Epithelial cell of esophagus (primary cell): ENCODE measurements around the gene GNAI2.

Experiments used
- DNase-seq: peaks from one replicate; pipeline ENCODE4 v3.0.0; 2010; ENCODE audit warnings: low read depth
- H3K4me3 ChIP-seq: 2 replicates; pipeline ENCODE4 v1.5.1; 2011; ENCODE audit warnings: mild to moderate bottlenecking, low read length, control low read depth
- TF ChIP-seq, protein P1 (sequence below): IDR thresholded peaks from 2 replicates; pipeline ENCODE4 v1.5.1; 2011; ENCODE audit warnings: low read depth, mild to moderate bottlenecking, low read length, control low read depth, inconsistent platforms; ENCODE audit not compliant: insufficient read depth; ENCODE audit errors: missing control alignments

Gene GNAI2

DNA sequence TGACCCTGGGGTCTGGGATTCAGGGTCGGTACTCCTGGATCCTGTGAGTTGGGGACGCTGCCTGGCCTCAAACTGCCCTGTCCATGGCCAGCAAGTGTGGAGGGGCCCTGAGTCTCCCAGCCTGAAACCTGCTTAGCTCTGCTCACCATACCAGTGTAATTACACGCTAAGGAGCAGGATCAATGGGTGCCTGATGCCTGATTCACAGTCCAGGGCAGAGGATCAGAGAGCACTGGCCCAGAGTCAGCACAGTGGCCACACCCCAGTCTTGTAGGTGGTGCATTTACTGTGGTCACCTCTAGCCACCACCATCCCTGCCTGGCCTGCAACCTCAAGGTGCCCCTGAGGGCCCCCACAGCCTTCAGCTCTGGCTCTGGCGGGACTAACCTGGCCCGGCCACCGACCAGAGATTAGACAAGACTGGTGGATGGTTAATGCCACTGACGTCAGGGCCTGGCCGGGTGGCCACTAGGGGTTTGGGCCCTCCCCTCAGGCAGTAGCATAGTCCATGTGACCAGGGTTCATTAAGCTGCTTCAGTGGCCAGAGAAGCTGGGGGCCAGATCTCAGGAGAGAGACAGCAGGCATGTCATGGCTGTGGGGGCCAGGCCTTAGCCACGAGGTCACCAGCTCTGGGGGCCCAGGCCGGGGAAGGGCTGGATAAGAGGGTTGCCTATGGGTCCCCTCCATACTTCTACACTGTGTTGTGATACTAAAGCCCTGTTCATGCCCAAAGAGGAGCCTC, 34.3 kb upstream of the GNAI2 start:
- TF ChIP-seq, protein P1, sequence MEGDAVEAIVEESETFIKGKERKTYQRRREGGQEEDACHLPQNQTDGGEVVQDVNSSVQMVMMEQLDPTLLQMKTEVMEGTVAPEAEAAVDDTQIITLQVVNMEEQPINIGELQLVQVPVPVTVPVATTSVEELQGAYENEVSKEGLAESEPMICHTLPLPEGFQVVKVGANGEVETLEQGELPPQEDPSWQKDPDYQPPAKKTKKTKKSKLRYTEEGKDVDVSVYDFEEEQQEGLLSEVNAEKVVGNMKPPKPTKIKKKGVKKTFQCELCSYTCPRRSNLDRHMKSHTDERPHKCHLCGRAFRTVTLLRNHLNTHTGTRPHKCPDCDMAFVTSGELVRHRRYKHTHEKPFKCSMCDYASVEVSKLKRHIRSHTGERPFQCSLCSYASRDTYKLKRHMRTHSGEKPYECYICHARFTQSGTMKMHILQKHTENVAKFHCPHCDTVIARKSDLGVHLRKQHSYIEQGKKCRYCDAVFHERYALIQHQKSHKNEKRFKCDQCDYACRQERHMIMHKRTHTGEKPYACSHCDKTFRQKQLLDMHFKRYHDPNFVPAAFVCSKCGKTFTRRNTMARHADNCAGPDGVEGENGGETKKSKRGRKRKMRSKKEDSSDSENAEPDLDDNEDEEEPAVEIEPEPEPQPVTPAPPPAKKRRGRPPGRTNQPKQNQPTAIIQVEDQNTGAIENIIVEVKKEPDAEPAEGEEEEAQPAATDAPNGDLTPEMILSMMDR, result no peak
- no peak for DNase-seq

DNA sequence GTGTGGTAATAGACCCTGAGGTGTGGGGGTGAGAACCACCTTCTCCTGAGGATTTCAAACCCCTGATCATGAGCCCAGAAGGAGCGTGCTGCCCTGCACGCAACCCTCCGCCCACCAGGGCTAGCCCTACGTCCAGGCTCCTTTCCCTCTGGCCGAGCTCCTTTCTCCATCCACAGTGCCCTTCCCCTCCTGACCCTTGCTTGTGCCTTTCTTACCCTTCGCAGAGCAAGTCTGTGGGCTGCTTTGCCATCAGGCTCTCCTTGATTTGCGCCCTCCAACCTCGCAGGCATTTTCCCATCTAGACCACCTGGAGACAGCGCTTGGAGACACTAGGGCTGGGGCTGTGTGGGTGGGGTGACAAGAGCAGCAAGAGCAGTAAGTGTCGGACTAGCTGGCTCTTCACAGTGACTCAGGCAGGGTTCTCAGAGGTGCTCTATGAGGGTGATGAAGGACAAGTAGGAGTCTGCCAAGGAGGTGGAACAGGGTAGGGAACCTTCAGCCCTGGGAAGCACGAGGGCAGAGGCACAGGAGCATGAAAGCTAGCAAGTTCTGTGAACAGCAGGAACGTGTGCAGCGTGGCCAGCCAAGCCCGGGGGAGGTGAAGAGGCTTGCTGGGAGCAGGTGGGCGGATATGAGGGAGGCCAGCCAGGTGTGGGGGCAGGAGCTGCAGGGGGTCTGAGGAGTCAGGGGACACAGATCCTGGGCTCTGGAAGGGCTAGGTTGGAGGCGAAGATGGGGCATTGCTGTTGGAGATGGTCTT, 33.5 kb upstream of the GNAI2 start:
- no peak overlapping the region for H3K4me3 ChIP-seq
- DNase-seq, result no peak
- TF ChIP-seq, protein P1, result no peak

More for the DNA sequence above, 34.3 kb upstream of the GNAI2 start:
- H3K4me3 ChIP-seq, result no peak overlapping the region

DNA sequence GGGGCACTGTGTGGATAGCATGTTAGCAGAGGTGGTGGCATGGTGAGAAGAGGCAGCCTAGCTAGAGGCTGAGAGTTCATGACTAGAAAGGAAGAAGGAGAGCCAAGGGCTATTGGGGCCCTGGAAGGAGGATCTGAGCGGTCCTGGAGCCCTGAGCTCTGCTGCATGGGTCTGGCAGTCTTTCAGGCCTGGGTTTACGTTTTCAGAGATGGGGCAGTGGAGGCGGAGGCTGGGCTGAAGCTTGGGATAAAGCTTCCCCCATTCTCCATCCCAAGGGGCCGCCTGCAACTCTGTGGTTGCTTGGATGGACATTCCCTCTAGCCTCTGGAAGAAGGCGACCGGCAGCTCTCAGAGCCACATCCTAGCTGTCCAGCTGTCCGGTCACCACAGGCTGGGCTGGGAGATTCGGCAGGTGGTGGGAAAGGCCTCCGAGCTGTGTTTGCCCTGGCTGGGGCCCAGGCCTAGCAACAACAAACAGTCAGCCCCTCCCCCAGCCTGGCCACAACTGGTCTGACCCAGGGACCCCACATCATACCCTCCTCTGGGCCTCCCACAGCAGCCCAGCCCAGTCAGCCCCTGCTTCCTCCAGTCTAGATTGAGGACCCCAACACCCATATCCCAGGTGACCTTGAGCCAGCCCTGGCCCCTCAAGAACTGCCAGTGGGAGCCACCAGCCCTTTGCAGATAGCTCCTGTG, 32.7 kb upstream of the GNAI2 start:
- DNase-seq, result no peak
- TF ChIP-seq, protein P1, result no peak
- H3K4me3 ChIP-seq, result no peak overlapping the region

DNA sequence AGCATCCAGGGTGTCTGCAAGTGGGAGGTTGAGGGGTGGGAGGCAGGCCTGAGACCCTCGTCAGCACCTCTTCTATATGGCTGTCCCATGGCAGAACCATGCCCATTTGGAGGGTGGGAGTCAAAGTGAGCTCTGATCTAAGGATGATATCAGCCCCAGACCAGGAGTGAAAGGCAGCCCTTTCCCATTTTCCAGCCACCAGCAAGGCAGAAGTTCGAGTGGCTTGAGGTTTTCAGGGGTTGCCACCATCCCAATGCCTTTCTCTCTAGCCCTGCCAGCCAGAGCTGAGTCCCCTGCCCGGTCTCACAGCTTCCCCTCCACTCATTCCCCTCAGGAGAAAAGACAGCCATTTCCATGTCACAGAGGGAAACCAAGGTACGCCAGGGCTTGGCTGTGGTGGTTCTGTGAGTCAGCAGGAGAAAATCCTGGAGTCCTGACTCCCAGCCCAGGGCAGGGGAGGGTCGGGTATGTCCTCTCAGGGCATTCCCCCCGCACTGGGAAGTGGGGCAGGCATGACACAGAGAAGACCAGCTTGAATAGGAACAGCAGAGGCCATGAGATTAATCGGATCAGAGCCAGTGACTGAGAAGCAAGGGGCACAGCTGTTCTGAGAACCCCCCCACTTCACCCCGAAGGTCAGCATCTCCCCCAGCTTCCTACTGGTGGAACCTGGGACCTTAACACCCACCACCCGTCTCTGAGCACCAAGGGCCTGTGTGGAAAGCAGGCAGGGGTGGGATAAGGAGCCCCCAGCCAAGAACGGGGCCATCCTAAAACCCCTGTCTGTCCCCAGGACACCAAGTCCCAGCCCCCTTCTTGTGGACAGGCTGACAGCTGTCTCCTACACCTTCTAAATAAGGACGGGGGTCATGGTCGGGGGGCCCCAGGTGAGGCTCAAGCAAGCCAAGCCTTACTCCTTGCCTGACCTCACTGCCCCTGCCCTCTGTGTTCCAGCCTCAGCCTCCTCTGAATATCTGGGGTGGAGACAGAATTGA, 31.9 kb upstream of the GNAI2 start:
- H3K4me3 ChIP-seq, result no peak overlapping the region
- no peak for DNase-seq
- TF ChIP-seq, protein P1, result no peak

DNA sequence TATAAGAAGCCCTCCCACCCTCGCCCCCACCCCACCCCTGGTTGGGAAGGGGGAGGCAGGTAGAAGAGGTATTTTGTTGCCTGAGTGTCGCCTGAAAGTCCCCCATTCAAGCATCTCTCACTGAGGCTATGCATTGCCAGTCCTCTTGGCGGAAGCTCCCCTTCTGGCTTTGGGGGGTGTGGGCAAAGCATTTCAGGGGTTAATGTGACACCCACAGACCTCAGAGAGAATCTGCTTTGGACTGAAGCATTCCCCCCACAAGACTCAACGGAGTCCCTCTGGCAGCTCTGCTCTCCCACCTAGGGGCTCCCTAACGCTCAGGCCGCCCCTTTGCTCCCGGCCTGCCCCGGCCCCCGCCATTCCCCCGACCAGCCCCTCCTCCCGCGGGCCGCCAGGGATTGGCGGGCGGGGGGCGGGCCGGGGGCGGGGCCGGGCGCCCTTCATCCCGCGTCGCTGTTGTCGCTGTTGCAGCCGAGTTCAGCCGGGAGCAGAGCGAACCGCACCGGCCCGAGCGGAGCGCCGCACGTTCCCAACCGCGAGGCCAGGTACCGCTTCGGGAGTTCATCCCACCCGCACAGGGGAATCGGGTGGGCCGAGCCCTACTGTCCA, 31.1 kb upstream of the GNAI2 start, which contains the start of gene SLC38A3:
TSS of gene SLC38A3 (plus strand) at position 468 of the 609 bp plus-strand sequence. CDS start 8,929 bp downstream, outside the sequence.
- TF ChIP-seq, protein P1, result no peak
- DNase-seq, result no peak
- peak within 1 kb of the TSS; percentile 15 for H3K4me3 ChIP-seq
